ENCODE data around the gene SDF4.

Gene SDF4

DNA sequence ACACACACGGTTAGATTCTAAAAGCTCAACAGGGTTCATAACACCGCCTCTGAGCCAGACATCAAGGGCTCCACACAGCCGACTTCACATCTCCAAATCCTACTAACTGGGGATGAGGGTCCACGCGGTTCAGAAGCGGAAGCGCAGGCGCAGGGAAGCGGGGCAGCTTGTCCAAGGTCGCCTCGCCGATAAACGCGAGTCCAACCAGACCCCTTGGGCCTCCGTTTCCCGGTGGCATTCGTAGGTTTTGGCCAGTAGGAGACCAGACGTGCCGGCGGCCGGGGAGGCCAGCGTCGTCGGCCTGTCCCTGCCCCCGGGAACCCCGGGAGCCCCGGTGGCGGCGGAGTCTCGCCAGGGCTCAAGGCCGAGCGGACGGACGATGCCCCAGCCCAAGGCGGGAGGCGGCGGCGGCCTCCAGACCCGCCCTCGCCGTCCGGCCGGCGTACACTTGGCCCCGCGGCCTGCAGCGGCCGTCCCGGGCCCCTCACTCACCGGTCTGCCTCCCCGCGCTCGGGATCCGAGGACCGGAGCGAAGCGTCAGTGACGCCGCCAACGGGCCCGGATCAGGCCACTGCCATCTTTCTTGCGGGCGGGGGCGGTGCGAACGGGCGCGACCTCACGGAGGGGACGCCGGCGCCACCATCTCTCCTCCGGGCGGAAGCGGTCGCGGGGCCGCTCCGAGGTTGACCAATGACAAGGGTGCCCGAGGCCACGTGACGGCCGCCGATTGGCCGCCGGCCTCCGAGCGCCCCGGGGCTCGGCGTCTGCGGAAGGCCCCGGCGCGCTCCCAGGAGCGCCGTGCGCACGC, at the start of gene SDF4:
Gene SDF4, minus strand, starts transcription at position 602 of the 808 bp plus-strand sequence. CDS start 3,229 bp downstream, outside the sequence.
- Histone ChIP-seq H2AFZ (ENCODE audit: low read length, unreplicated experiment) (peak within 1 kb of the TSS; percentile 48), H3K27ac (ENCODE audit: low read depth, low read length) (peak within 1 kb of the TSS; percentile 71), H3K4me3 (ENCODE audit: low read depth, low read length) (peak within 1 kb of the TSS; percentile 92), H3K4me1 (ENCODE audit: control insufficient read depth, insufficient read depth, low read length, unreplicated experiment) (peaks cover 4% of the 10 kb centered on the region), H3K36me3 (ENCODE audit: insufficient read depth, low read length) (peaks cover 25% of the 10 kb centered on the region; the same call in 1 of the 2 replicates), H3K79me2 (ENCODE audit: control insufficient read depth, insufficient read depth, low read length, unreplicated experiment) (peaks cover 73% of the 10 kb centered on the region), H3K27me3 (ENCODE audit: insufficient read depth, low read length) (no peaks in the 10 kb centered on the region)

GRCh38 chr1:1280782-1281481, 49.1 kb upstream of the SDF4 start:
- Histone ChIP-seq H3K4me3 (ENCODE audit: low read depth, low read length) (no peak overlapping the region), H3K36me3 (ENCODE audit: insufficient read depth, low read length) (no peaks in the 10 kb centered on the region), H3K27ac (ENCODE audit: low read depth, low read length) (no peak overlapping the region), H2AFZ (ENCODE audit: low read length, unreplicated experiment) (no peak overlapping the region), H3K27me3 (ENCODE audit: insufficient read depth, low read length) (no peaks in the 10 kb centered on the region), H3K79me2 (ENCODE audit: control insufficient read depth, insufficient read depth, low read length, unreplicated experiment) (no peaks in the 10 kb centered on the region), H3K4me1 (ENCODE audit: control insufficient read depth, insufficient read depth, low read length, unreplicated experiment) (peaks cover 3% of the 10 kb centered on the region)

DNA sequence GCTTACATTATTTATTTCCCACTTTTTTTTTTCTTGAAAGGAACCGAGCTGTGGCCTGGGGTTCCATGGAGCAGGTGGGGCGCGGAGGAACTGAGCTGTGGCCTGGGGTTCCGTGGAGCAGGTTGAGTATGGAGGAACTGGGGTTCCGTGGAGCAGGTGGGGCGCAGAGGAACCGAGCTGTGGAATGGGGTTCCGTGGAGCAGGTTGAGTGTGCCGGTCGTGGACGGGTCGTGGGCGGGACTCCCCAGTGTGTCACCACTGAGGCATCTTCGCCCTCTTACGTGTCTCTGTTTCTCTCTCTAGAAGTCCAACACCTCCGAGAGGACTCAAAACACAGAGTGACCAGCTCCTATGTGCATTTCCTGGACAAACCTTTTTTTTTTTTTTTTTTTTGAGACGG, 47.2 kb upstream of the SDF4 start:
- no peaks in the 10 kb centered on the region for H3K27me3 ChIP-seq (ENCODE audit: insufficient read depth, low read length)
- H2AFZ ChIP-seq (ENCODE audit: low read length, unreplicated experiment) = no peak overlapping the region
- H3K4me3 ChIP-seq (ENCODE audit: low read depth, low read length) = no peak overlapping the region
- H3K79me2 ChIP-seq (ENCODE audit: control insufficient read depth, insufficient read depth, low read length, unreplicated experiment) = no peaks in the 10 kb centered on the region
- H3K36me3 ChIP-seq (ENCODE audit: insufficient read depth, low read length) = no peaks in the 10 kb centered on the region
- peaks cover 3% of the 10 kb centered on the region for H3K4me1 ChIP-seq (ENCODE audit: control insufficient read depth, insufficient read depth, low read length, unreplicated experiment)
- H3K27ac ChIP-seq (ENCODE audit: low read depth, low read length) = no peak overlapping the region

DNA sequence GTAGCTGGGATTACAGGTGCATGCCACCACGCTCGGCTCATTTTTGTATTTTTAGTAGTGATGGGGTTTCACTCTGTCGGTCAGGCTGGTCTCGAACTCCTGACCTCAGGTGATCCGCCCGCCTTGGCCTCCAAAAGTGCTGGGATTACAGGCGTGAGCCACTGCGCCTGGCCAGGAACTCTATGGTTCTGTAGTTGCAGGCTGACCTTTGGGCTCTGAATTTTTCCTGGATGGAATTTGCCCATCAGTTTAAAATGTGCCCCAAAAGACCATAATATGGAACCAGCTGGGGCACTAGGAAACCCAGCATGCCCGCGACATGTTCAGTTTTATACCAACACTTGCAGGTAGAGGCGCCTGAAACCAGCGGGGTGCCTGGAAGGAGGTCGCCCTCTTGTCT, 46.8 kb upstream of the SDF4 start:
- H3K27ac ChIP-seq (ENCODE audit: low read depth, low read length) = no peak overlapping the region
- no peaks in the 10 kb centered on the region for H3K36me3 ChIP-seq (ENCODE audit: insufficient read depth, low read length)
- no peak overlapping the region for H2AFZ ChIP-seq (ENCODE audit: low read length, unreplicated experiment)
- peaks cover 3% of the 10 kb centered on the region for H3K4me1 ChIP-seq (ENCODE audit: control insufficient read depth, insufficient read depth, low read length, unreplicated experiment)
- no peaks in the 10 kb centered on the region for H3K27me3 ChIP-seq (ENCODE audit: insufficient read depth, low read length)
- no peak overlapping the region for H3K4me3 ChIP-seq (ENCODE audit: low read depth, low read length)
- H3K79me2 ChIP-seq (ENCODE audit: control insufficient read depth, insufficient read depth, low read length, unreplicated experiment) = peaks cover under 1% of the 10 kb centered on the region

DNA sequence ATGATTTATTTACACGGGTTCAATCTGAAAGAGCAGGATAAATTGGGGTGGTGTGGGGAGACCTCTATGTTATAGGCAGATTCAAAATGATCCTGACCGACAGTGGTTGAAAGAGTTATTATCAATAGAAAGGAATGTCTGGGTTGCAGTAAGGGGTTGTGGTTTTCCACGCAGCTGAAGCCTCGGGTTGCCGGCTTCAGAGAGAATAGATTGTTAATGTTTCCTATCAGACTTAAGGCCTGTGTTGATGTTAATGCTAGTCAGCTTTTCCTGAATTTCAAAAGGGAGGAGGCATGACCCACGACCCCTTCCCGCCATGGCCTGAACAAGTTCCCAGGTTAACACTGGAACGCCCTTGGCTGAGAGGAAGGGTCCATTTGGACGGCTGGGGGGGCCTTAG, 44.0 kb upstream of the SDF4 start:
- Histone ChIP-seq H3K27ac (ENCODE audit: low read depth, low read length) (no peak overlapping the region), H3K36me3 (ENCODE audit: insufficient read depth, low read length) (no peaks in the 10 kb centered on the region), H3K4me1 (ENCODE audit: control insufficient read depth, insufficient read depth, low read length, unreplicated experiment) (peaks cover 16% of the 10 kb centered on the region), H3K27me3 (ENCODE audit: insufficient read depth, low read length) (no peaks in the 10 kb centered on the region), H3K79me2 (ENCODE audit: control insufficient read depth, insufficient read depth, low read length, unreplicated experiment) (peaks cover 27% of the 10 kb centered on the region), H3K4me3 (ENCODE audit: low read depth, low read length) (no peak overlapping the region), H2AFZ (ENCODE audit: low read length, unreplicated experiment) (no peak overlapping the region)

GRCh38 chr1:1274931-1275431, 43.2 kb upstream of the SDF4 start:
- Histone ChIP-seq H2AFZ (ENCODE audit: low read length, unreplicated experiment) (no peak overlapping the region), H3K27me3 (ENCODE audit: insufficient read depth, low read length) (no peaks in the 10 kb centered on the region), H3K79me2 (ENCODE audit: control insufficient read depth, insufficient read depth, low read length, unreplicated experiment) (peaks cover 36% of the 10 kb centered on the region), H3K4me3 (ENCODE audit: low read depth, low read length) (peak overlapping the region; percentile 83), H3K36me3 (ENCODE audit: insufficient read depth, low read length) (no peaks in the 10 kb centered on the region), H3K4me1 (ENCODE audit: control insufficient read depth, insufficient read depth, low read length, unreplicated experiment) (peaks cover 25% of the 10 kb centered on the region), H3K27ac (ENCODE audit: low read depth, low read length) (no peak overlapping the region)

- Histone ChIP-seq H3K79me2 (ENCODE audit: control insufficient read depth, insufficient read depth, low read length, unreplicated experiment) (peaks cover 40% of the 10 kb centered on the region), H3K4me1 (ENCODE audit: control insufficient read depth, insufficient read depth, low read length, unreplicated experiment) (peaks cover 28% of the 10 kb centered on the region), H3K36me3 (ENCODE audit: insufficient read depth, low read length) (no peaks in the 10 kb centered on the region), H2AFZ (ENCODE audit: low read length, unreplicated experiment) (peak overlapping the region; percentile 80), H3K4me3 (ENCODE audit: low read depth, low read length) (peak overlapping the region; percentile 83), H3K27ac (ENCODE audit: low read depth, low read length) (no peak overlapping the region), H3K27me3 (ENCODE audit: insufficient read depth, low read length) (no peaks in the 10 kb centered on the region)
Observed at GRCh38 chr1:1274299-1274930, 42.6 kb upstream of the SDF4 start.

- peak within 1 kb of the TSS; percentile 83 for H3K4me3 ChIP-seq (ENCODE audit: low read depth, low read length)
- peaks cover 28% of the 10 kb centered on the region for H3K4me1 ChIP-seq (ENCODE audit: control insufficient read depth, insufficient read depth, low read length, unreplicated experiment)
- H3K36me3 ChIP-seq (ENCODE audit: insufficient read depth, low read length) = no peaks in the 10 kb centered on the region
- H3K27me3 ChIP-seq (ENCODE audit: insufficient read depth, low read length) = no peaks in the 10 kb centered on the region
- H3K27ac ChIP-seq (ENCODE audit: low read depth, low read length) = peak within 1 kb of the TSS; percentile 72
- H2AFZ ChIP-seq (ENCODE audit: low read length, unreplicated experiment) = peak within 1 kb of the TSS; percentile 80
- H3K79me2 ChIP-seq (ENCODE audit: control insufficient read depth, insufficient read depth, low read length, unreplicated experiment) = peaks cover 43% of the 10 kb centered on the region
Observed at GRCh38 chr1:1273512-1274298, 41.9 kb upstream of the SDF4 start, which contains the start of gene UBE2J2. Gene UBE2J2, minus strand, starts transcription at chr1:1273854. Its CDS starts 5,862 bp downstream, at chr1:1267992.

- H3K27me3 ChIP-seq (ENCODE audit: insufficient read depth, low read length) = no peaks in the 10 kb centered on the region
- peaks cover 49% of the 10 kb centered on the region for H3K79me2 ChIP-seq (ENCODE audit: control insufficient read depth, insufficient read depth, low read length, unreplicated experiment)
- peaks cover 28% of the 10 kb centered on the region for H3K4me1 ChIP-seq (ENCODE audit: control insufficient read depth, insufficient read depth, low read length, unreplicated experiment)
- H3K27ac ChIP-seq (ENCODE audit: low read depth, low read length) = peak overlapping the region; percentile 72
- H2AFZ ChIP-seq (ENCODE audit: low read length, unreplicated experiment) = peak overlapping the region; percentile 56
- H3K36me3 ChIP-seq (ENCODE audit: insufficient read depth, low read length) = no peaks in the 10 kb centered on the region
- peak overlapping the region; percentile 83 for H3K4me3 ChIP-seq (ENCODE audit: low read depth, low read length)
Observed at GRCh38 chr1:1273209-1273511, 41.4 kb upstream of the SDF4 start.

All from ACC112 (cell line).